Activated CD4-positive, CD25-positive, alpha-beta regulatory T cell (primary cell): Measurements from ENCODE around the gene SKAP1.
"Not testable (repeated sequence)": the region's sequence is repeated elsewhere in the genome, so short reads cannot be mapped to it uniquely, and the experiment has no call there.

Source experiments
- DNase-seq, 4 experiments: peaks; one replicate each; lab custom pipeline; 2025; lab: John Stamatoyannopoulos, UW

SKAP1 gene

GRCh38 chr17:48211011-48211410 lies 219.0 kb downstream of the SKAP1 start:
- DNase-seq: no peak

DNA sequence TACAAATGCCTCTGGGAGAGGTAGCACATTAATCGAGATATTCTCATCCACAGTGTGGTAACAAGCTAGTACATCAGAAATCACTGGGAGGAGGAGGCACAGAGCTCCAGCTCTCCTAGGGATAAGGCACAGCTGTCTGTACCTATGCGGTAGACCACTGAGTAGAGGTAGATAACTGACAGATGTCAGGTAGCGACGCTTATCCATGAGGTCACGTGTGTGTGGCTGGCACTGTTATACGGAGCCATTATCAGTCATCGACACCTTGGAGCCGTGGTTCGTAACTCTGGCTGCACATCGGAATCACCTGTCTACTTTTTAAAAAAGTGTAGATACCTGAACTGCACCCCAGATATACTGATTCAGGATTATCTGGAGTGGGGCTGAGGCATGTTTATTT lies 220.0 kb downstream of the SKAP1 start:
- no peak for DNase-seq

DNA sequence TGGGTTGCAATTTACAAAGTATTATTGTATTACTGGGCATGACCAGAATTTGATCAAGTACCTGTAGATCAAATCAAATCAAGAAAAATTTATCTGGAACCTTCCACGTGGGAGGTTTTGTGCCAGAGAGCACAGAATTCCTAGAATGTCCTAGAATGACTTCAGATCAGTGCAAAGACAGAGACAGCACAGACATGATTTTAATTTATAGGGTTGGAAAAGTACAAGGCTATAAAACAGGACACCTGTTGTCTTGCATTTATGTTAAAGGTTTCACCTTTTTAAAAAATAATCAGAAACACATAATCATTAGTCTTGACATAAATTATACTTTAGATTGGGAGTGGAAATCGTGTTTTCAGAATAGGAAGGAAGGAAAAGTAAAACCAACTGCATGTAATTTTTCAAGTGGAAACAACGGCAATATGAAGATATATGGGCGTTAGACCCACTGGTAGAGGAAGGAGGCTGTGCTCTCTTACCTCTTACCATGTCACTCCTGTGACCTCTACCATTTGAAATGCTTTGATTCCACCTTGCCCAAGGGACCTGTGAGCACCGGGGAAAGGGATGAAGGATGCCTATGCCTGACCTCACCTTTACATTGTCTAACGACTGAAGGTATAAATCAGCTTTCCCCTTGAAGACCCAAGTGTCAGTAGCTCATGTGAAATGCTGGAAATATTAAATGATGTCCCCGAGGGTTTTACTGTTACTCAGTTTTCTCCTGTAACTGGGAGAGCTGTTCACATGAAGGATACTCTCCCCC lies 222.1 kb downstream of the SKAP1 start:
- DNase-seq: no peak

DNA sequence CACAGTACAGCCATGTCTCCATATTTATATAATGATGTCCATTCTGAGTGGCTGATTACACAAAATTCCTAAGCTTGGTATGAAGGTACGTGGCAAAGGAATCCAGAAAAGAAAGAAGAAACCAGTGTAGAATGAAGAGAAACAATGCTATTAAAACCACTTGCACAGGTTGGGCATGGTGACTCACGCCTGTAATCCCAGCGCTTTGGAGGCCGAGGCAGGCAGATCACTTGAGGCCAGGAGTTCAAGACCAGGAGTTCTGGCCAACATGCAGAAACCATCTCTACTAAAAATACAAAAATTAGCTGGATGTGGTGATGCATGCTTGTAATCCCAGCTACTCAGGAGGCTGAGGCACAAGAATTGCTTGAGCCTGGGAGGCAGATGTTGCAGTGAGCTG lies 223.0 kb downstream of the SKAP1 start:
- DNase-seq: not testable (repeated sequence)

GRCh38 chr17:48202959-48203358 lies 227.1 kb downstream of the SKAP1 start:
- DNase-seq: no peak

DNA sequence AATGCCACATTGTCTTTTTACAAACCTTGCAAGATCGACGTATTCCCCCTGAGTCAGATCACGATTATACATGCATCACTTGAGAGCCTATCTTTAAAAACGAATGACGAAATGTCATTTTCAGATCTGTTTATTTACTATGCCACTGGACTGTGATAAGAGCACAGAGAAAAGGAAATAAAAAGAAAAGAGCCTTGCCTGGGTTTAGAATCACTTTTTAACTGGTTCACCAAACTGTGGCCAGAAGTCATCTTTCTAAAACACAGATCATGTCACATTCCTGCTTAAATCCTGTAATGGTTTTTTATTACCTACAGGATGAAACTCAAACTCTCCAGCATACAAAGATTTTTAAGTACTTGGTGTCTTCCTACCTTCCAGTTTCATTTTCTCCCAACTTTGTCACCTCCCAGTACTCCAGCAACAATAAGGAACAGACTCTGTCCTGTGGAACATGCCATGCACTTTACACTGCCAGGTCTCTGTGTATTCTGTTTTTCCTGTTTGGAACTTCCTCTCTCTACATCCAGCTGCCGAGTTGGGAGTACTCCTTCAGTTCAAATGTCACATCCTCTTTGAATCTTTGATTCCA lies 231.0 kb downstream of the SKAP1 start:
- DNase-seq: no peak

- DNase-seq: no peak
Observed at GRCh38 chr17:48195910-48196309, 234.1 kb downstream of the SKAP1 start.

DNA sequence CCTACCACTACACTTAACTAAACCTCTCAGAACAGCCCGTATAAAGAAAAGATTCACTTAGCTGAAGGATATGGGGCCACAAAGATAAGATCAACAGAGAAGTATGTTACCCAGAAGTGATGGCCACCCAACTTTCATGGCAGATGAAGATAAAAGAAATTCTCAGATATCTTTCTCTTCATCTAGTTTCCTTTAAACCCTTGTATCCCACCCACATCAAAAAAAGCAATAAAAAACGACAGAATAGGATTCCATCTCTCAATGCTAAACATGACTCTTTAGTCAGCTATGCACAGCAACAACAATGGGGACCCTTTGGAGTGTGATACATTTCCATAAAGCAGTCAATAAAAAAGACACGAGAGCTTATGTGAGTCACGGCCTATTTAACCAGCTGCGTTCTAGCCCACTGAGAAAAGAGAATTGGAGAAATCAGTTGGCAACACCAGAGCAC lies 235.9 kb downstream of the SKAP1 start:
- DNase-seq: no peak

GRCh38 chr17:48192321-48192731 lies 237.7 kb downstream of the SKAP1 start:
- DNase-seq: no peak

DNA sequence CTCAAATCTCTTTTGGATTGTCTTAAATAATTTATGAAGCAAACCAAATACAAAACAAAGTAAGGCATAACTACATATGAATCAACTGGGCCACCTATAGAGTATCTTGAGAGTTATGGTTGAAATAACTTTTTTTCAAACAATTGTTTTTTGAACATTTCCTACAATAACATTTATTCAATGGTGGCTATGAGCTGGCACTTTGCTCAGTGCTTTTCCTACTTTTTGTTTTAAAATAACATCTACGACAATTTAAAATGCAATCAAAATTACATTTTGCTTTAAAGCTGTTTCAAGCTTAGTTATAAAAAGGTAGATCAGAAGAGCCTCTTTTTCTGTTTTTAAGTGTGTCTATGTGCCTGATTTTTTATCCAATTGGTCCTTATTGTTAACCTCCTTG lies 238.7 kb downstream of the SKAP1 start:
- DNase-seq: no peak

GRCh38 chr17:48190871-48191270 lies 239.1 kb downstream of the SKAP1 start:
- DNase-seq: no peak

DNA sequence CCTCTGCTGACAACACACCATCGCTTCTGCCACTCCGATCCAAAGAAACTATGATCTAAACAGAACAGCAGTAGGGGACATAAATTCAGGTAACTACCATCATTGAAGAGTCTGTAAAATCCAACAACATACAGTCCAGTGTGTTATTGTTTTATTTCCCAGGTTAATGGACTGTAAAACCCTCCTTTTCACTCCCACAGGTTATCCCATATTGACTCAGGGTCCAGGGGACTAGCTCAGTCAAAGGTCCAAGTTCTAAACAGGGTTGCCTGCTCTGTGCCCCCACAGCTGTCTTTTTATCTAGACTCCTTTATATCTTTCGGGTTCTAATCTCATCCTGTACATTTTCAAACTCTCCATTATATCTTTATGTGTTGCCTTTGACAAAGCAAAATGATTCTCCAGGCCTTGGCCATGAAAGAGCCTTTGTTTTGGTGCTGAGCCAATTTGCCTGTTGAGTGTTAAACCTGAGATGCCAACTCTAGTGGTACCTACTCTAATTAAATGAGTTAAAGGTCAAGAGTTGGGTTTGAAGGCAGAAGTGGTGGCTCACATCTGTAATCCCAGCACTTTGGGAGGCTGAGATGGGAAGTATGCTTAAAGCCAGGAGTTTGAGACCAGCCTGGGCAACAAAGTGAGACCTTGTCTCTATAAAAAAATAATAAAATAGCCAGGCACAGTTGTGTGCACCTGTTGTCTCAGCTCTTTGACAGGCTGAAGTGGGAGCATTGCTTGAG lies 242.0 kb downstream of the SKAP1 start:
- DNase-seq: no peak

DNA sequence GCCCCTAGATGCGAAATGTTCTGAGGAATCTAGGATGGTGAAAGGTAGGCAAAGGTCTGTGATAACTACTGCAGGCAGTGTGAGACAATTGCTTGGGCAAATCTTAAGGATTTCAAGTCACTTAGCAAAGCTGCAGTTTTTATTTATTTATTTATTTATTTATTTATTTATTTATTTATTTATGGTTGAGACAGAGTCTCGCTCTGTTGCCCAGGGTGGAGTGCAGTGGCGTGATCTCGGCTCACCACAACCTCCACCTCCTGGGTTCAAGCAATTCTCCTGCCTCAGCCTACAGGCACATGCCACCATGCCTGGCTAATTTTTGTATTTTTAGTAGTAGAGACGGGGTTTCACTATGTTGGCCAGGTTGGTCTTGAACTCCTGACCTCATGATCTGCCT lies 243.7 kb downstream of the SKAP1 start:
- not testable (repeated sequence) for DNase-seq

GRCh38 chr17:48184721-48185120 lies 245.3 kb downstream of the SKAP1 start:
- DNase-seq: no peak

GRCh38 chr17:48181653-48182052 lies 248.4 kb downstream of the SKAP1 start:
- DNase-seq: no peak

DNA sequence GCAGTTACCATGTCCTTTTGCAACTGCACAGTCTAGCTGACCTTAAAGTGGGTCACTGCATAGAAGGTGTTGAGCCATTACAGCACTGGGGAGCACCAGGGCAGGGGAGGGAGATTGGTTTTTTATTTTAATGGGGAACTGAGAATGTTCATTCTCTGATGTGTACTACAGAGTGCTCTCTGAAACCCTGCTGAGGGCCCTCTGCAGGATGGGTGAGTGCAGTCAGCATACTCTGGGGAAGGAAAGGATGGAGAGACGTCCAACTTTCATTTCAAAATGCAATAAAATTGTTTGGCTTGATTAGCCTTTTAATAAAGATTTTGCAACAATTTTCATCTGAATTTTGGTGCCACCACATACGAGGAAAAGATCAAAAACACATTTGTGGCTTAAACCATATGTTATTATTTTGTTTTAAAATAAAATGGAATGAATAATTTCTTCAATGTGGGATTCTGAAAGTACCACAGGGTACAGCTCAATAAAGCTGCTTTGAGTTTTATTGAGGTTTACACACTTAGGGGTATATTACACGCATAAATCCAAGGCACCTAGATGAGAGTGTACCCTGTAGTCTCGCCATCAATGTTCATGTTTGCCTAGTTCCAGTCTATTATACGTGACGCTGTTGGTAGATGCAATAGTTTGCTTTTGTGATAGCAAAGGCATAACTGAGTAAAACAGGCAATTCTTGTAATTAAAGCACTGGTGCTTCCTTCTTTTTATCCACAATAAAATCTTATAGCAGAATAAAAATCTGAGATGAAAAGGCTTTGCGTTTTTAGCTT lies 249.0 kb downstream of the SKAP1 start:
- no peak for DNase-seq

- no peak for DNase-seq
Observed at GRCh38 chr17:48179071-48179945, 250.7 kb downstream of the SKAP1 start.

- no peak for DNase-seq
Observed at GRCh38 chr17:48178317-48178716, 251.7 kb downstream of the SKAP1 start.

DNA sequence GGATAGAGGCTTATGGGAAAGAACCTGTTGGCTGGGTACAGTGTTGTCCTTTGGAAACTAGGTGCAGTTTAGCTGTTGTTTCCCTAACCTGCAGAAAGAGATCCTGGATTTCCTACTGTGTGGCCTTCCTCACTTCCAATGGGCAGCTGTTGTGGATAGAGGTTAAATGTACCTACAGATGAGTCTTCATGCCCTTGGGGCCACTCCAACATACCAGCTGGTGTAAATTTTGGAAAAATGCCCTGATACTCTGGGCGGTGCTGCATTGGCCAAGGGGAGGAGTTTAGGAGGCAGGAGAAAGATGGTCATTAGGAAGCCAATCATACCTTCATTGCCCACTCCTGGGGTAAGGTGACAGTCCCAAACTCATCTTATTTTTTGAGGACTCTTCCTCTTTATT lies 252.2 kb downstream of the SKAP1 start:
- DNase-seq: no peak

DNA sequence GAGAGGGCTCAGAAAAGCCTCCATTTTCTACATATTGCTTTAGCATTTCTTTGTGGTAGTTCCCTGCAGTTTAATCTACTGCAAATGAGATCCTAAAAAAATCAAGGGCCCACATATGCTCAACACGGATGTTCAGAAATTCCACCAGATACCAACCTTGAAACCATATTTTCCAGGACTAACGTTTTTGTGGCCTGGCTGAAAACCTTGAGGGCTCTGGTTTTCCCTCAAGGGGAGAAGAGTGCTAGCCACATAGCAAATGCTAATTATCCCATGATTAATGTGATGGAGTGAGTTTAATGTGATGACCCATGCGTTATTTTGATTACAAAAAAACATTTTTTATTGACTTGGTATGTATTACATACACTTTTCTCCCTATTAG lies 253.6 kb downstream of the SKAP1 start:
- DNase-seq: no peak
